Body of pancreas (tissue), 4 donors: ENCODE measurements around the gene REV1.

ENCODE experiments used
- POLR2A ChIP-seq, 3 donors: fragments of 450-650 bp; IDR thresholded peaks; one replicate each; pipeline ENCODE4 v1.6.1; 2016; ENCODE audit warnings: antibody characterized with exemption in 3 of 3, mild to moderate bottlenecking in 2 of 3
- TF ChIP-seq, protein P1 (sequence below), 7 experiments: fragments of 450-650 bp in 4 of 7; fragments of 200-600 bp in 3 of 7; sonication (generic) in 3 of 7; IDR thresholded peaks; one replicate each; pipeline ENCODE4 v1.5.1; 2016 to 2019; ENCODE audit warnings: antibody characterized with exemption in 7 of 7

DNA sequence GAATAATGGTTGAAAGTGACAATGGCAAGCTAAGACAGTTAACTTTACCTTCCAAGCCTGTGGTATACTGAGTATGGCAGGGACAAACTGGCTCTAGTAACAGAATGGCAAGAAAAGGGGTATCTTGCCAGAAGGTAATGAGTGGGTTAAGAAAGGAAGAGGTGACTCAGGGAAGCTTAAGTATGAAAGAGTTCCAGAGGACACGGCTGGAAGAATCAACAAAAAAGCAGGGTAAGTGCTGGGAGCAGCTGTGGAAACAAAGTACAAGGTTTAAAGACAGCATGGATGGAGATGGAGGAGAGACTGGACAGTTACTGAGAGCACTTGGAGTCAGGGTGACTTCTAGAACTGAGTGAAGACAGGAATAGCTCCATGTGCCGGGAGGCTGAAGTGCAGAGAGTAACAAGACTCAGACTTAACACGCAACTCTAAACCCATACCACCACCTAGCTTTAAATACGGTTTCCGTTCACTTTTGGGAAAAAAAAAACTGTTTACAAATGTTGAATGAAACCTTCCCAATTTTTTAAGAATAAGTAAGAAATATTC lies 69.0 kb downstream of the REV1 start:
- TF ChIP-seq, protein P1, sequence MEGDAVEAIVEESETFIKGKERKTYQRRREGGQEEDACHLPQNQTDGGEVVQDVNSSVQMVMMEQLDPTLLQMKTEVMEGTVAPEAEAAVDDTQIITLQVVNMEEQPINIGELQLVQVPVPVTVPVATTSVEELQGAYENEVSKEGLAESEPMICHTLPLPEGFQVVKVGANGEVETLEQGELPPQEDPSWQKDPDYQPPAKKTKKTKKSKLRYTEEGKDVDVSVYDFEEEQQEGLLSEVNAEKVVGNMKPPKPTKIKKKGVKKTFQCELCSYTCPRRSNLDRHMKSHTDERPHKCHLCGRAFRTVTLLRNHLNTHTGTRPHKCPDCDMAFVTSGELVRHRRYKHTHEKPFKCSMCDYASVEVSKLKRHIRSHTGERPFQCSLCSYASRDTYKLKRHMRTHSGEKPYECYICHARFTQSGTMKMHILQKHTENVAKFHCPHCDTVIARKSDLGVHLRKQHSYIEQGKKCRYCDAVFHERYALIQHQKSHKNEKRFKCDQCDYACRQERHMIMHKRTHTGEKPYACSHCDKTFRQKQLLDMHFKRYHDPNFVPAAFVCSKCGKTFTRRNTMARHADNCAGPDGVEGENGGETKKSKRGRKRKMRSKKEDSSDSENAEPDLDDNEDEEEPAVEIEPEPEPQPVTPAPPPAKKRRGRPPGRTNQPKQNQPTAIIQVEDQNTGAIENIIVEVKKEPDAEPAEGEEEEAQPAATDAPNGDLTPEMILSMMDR (IDR thresholded peaks at IDR 0.05) = no peak
- TF ChIP-seq POLR2A (IDR thresholded peaks at IDR 0.05) = no peak
